ENCODE measurements around the gene EIF3D. TPM values are rescaled to one million over a fixed set of nuclear protein-coding genes. Genes with fewer than 3 reads are reported as not detected.

The EIF3D gene
- total and polyA plus RNA-seq, 9 of the 15 experiments (the other 6 are each of a cell fraction or from before 2014, with no cell fraction given) = 191 to 422 (median 279) TPM

DNA sequence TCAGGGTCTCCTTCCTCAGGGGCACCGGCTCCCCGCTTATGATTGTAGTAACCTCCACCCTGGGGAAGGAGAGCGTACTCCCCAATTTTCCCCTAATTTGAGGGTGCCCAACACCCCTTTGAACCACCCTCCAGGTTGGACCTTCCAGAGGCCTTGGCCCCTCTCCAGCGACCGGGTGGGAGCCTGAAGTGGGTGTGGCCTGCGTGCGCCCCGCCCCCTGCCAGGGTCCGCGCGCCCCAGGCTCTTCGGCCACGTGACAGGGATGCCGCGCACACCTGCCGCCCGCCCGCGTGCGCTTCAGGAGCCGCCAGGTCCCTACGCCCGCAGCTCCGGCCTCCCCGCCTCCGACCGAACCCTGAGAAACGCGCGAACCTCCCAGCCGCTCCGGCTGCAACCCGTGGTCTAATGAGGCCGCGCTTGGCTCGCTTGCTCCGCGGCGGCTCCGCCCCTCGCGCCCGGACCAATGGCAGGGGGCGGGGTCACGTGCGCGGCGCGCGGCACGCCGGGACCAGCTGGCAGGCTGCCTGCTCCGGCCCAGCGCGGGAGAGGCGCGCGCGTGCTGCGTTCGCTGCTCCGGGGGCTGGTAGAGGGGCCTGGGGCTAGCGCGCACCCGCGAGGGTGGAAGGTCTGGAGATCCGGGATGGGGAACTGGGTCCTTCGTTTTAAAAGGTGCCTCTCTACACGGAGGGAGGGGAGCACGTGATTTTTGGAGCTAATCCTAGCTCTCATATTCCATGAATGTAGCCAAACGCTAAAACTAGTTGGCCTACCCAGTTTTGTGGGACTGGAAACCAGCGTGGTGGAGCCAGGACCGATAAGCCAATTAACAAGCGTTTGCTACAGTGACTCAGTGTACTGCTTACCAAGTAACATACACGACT is 22.1 kb downstream of the EIF3D start, which contains the start of gene FOXRED2 (continued):
- TF ChIP-seq, protein P1, sequence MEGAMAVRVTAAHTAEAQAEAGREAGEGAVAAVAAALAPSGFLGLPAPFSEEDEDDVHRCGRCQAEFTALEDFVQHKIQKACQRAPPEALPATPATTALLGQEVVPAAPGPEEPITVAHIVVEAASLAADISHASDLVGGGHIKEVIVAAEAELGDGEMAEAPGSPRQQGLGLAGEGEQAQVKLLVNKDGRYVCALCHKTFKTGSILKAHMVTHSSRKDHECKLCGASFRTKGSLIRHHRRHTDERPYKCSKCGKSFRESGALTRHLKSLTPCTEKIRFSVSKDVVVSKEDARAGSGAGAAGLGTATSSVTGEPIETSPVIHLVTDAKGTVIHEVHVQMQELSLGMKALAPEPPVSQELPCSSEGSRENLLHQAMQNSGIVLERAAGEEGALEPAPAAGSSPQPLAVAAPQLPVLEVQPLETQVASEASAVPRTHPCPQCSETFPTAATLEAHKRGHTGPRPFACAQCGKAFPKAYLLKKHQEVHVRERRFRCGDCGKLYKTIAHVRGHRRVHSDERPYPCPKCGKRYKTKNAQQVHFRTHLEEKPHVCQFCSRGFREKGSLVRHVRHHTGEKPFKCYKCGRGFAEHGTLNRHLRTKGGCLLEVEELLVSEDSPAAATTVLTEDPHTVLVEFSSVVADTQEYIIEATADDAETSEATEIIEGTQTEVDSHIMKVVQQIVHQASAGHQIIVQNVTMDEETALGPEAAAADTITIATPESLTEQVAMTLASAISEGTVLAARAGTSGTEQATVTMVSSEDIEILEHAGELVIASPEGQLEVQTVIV (CRISPR knock-in tag; IDR thresholded peaks at IDR 0.05; ENCODE audit: borderline replicate concordance) = no peak
- TF ChIP-seq FOXA3 (CRISPR knock-in tag; conservative IDR thresholded peaks at IDR 0.05 in 1 of 2, IDR thresholded peaks at IDR 0.05 in 1 of 2) (peak in 1 of 2 experiments; percentile 67; a peak in 1 of 4 replicates), JUND (IDR thresholded peaks at IDR 0.05; ENCODE audit: borderline replicate concordance, low read depth, low read length) (peak; percentile 3; the same call in 1 of the 2 replicates), JUND (tag; IDR thresholded peaks at IDR 0.05; ENCODE audit: borderline replicate concordance, low read depth, low read length) (no peak), YY1 (IDR thresholded peaks at IDR 0.05; ENCODE audit: borderline replicate concordance in 1 of 3, control insufficient read depth in 1 of 3, extremely low read depth in 1 of 3, insufficient read depth in 3 of 3, insufficient read length in 1 of 3, insufficient replicate concordance in 2 of 3, low read depth in 1 of 3, low read length in 2 of 3) (peak in 1 of 3 experiments; percentile 61), CREM (IDR thresholded peaks at IDR 0.05; ENCODE audit: low read depth) (peak; percentile 5; the same call in 1 of the 2 replicates), RBFOX2 (IDR thresholded peaks at IDR 0.05; ENCODE audit: low read depth, low read length) (peak; percentile 94), SAP30 (IDR thresholded peaks at IDR 0.05; ENCODE audit: borderline replicate concordance, insufficient read depth, low read depth, low read length, poor library complexity, severe bottlenecking) (peak; percentile 68), HOXB6 (CRISPR knock-in tag; IDR thresholded peaks at IDR 0.05; ENCODE audit: borderline replicate concordance) (no peak), MEIS2 (IDR thresholded peaks at IDR 0.05; ENCODE audit: partially characterized antibody) (peak; percentile 43), ESRRA (IDR thresholded peaks at IDR 0.05; ENCODE audit: borderline replicate concordance, low read depth) (peak; percentile 49; the same call in 1 of the 2 replicates), CBX1 (IDR thresholded peaks at IDR 0.05; ENCODE audit: low read depth) (peak; percentile 70; the same call in 1 of the 2 replicates), ZBTB1 (CRISPR knock-in tag; IDR thresholded peaks at IDR 0.05; ENCODE audit: borderline replicate concordance, low read depth) (peak; percentile 71; the same call in 1 of the 2 replicates), POLR2G (IDR thresholded peaks at IDR 0.05; ENCODE audit: low read depth, low read length) (peak; percentile 95), ZNF253 (CRISPR knock-in tag; conservative IDR thresholded peaks at IDR 0.05) (no peak), ZNF263 (CRISPR knock-in tag; IDR thresholded peaks at IDR 0.05; ENCODE audit: borderline replicate concordance) (0 out of 2 replicates have a peak, but pooled peaks have one; percentile 25), SAFB2 (IDR thresholded peaks at IDR 0.05; ENCODE audit: borderline replicate concordance, low read depth, low read length, severe bottlenecking) (no peak), THRAP3 (IDR thresholded peaks at IDR 0.05; ENCODE audit: borderline replicate concordance) (no peak), EP400 (IDR thresholded peaks at IDR 0.05) (peak; percentile 70; the same call in 1 of the 2 replicates), ZFX (CRISPR knock-in tag; IDR thresholded peaks at IDR 0.05) (peak; percentile 72)
- TF ChIP-seq, protein P2, sequence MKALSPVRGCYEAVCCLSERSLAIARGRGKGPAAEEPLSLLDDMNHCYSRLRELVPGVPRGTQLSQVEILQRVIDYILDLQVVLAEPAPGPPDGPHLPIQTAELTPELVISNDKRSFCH (CRISPR knock-in tag; IDR thresholded peaks at IDR 0.05) = no peak
- TF ChIP-seq, protein P2 (tag; IDR thresholded peaks at IDR 0.05) = 0 out of 2 replicates have a peak, but pooled peaks have one; percentile 47

Measured in K562 (cell line).